Measurements from ENCODE around the gene CREM.

Gene CREM

GRCh38 chr10:35135861-35136260 is 9.2 kb downstream of the CREM start:
- DNase-seq (ENCODE audit: low read depth), result no peak

DNA sequence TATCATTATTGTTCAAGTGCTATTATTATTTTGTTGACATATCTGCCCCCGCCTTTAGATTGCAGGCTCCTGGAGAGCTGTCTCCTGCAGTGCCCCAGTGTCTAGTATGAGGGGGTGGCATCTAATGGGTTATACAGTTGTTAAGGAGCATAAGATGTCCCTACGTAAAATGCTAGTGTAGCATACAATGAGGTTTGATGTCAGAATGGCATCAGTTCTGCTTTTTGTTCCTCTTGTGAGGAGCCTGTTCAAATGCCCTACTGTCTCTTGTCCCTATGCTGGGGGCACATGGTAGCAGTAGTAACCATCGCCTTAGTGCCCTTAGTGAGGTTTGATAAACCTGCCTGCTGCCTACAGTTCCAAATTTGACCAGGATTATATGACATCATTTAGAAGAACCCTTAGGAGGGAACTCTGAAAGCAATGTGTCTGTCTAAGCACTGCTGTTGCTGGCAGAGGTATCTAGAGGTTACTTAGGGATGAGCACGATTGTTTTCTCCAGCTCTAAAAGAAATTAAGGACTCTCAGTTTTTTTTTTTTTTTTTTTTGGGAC is 9.7 kb downstream of the CREM start:
- no peak for DNase-seq (ENCODE audit: low read depth)

DNA sequence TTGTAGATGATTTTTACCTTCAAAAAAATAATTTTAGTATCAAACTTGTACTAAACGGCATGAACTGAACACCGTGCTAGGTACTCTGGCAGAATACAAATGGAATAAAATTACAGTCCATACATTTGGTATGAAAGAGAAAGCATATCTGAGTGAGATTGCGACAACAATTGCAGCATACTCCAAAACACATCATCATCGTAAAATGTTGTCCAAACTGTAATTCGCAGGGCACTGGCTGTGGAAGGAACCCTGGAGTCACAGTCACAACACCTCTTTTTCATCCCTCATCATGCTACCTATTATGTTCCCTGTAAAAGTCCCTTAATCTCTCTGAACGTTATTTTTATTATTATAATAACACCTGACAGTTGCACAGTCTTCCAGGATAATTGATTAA is 13.5 kb downstream of the CREM start:
- DNase-seq (ENCODE audit: low read depth), result no peak

- DNase-seq (ENCODE audit: low read depth), result no peak
These were observed 14.1 kb downstream of the CREM start for GRCh38 chr10:35140727-35141126.

GRCh38 chr10:35150308-35150707 is 23.7 kb downstream of the CREM start:
- DNase-seq (ENCODE audit: low read depth), result no peak

DNA sequence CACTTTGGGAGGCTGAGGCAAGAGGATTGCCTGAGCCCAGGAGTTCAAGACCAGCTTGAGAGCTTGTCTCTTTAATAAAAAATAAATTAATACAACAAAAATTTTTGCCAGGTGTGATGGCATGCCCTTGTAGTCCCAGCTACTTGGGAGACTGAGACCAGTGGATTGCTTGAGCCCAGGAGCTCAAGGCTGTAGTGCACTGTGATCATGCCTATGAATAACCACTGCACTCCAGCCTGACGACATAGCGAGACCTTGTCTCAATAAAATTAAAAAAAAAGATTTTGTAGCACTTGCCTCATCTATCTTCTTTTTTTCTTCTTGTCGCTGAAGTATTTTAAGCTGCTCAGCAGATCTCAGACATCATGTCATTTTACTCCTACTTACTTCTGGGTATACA is 26.3 kb downstream of the CREM start:
- no peak for DNase-seq (ENCODE audit: low read depth)

DNA sequence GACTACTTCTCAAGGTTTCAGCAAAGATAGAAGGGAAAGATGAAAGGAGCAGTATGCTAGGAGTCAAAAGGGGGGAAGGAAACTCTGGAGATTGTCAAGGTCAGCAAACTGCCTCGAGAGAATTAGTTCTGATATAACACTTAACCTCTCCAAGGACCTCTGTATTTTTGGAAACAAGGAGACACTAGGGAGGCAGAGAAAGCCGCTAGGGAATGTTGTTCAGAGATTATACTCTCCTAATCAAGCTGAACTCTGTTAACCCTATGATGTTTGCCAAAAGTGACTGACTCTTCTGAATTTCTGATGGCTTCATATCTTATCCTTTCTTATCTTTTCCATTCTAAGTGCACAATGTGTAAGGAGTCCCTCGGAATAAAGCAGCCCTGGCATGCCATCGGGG is 27.1 kb downstream of the CREM start:
- no peak for DNase-seq (ENCODE audit: low read depth)

DNA sequence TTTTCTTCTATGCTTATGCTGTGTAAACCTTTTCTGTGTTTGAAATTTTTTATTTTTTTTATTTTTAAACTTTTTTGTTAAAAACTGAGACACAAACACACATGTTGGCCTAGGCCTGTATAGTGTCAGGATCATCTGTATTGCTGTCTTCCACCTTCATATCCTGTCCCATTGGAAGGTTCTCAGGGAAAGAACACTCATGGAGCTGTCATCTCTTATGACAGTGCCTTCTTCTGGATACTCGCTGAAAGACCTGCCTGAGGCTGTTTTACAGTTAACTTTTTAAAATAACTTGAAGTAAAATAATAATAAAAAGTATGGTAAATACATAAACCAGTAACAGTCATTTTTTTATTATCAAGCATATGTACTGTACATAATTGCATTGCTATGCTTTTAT is 34.1 kb downstream of the CREM start:
- no peak for DNase-seq (ENCODE audit: low read depth)

- DNase-seq (ENCODE audit: low read depth), result no peak
These were observed 35.3 kb downstream of the CREM start for GRCh38 chr10:35161906-35162305.

DNA sequence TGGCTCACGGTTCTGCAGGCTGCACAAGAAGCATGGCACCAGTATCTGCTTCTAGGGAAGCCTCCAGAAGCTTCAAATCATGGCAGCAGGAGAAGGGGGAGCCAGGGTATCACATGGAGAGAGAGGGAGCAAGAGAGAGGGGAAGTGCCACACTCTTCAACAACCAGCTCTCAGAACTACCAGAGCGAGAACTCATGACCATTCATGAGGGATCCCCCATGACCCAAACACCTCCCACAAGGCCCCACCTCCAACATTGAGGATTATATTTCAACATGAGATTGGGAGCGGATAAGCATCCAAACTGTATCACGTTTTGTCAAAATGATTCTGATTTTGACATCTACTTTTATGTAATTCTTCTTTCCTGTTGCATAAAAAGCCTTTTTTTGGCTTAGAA is 38.5 kb downstream of the CREM start:
- DNase-seq (ENCODE audit: low read depth), result no peak

DNA sequence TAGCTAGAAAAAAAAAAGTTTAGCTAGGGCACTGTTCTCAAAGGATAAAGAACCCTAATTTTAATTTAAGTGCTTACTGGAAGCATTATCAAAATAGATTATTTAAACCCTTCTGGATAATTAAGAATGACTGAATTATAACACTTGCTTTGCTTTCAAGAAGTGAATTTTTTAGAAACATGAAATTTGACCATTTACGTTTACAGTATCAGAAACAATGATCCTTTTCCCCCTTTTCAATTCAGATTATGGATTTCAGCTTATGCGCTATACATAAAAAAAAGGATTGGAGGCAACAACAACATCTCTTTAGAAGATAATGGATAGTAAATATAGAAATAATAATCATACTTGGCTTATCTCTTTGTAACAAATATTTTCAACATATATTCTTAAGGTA is 39.2 kb downstream of the CREM start:
- no peak for DNase-seq (ENCODE audit: low read depth)

DNA sequence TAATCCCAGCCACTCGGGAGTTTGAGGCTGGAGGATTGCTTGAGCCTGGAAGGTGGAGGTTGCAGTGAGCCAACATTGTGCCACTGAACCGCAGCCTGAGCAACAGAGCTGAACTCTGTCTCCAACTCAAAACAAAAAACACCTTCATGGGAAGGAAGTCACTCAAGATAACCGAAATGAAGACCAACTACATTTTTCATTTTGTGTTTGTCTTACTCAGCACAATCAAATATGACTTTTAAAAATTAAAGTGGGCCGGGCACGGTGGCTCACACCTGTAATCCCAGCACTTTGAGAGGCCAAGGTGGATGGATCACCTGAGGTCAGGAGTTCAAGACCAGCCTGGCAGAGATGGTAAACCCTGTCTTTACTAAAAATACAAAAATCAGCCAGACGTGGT is 40.0 kb downstream of the CREM start:
- no peak for DNase-seq (ENCODE audit: low read depth)

DNA sequence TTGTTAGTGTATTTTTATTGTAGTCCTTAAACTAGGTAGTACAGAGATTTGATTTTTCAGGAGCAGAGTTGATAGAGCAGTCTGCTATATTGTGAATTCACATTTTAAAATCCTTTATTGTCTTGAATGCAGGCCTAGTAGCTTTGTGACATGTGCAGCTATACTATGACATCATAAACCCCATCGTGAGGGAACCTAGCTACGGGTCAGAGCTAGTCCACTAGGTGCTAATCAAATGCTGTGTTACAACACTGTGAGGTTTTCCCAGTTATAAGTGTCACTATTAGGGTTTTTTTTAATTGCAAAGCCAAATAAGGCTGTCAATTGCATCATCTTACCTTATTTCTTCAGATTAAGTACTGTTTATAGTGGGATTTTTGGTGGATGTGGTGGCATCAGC is 40.7 kb downstream of the CREM start:
- DNase-seq (ENCODE audit: low read depth), result no peak

DNA sequence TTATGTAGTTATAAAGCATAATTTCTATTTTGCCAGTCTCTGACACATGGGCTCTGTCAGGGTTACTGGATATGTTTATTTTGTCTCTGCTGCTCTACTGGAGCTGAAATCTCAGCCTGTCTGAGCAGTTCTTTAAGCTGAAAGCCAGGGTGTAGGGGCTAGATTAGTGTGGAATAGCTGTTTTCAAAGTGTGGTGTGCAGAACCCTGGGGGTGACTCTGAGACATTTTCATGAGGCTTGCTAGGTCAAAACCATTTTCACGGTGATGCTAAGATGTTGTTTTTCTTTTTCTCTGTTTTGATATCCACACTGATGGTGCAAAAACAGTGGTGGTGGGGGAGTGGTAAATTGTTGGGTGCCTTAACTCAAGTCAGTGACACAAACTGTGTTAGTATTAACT is 45.5 kb downstream of the CREM start:
- DNase-seq (ENCODE audit: low read depth), result no peak

DNA sequence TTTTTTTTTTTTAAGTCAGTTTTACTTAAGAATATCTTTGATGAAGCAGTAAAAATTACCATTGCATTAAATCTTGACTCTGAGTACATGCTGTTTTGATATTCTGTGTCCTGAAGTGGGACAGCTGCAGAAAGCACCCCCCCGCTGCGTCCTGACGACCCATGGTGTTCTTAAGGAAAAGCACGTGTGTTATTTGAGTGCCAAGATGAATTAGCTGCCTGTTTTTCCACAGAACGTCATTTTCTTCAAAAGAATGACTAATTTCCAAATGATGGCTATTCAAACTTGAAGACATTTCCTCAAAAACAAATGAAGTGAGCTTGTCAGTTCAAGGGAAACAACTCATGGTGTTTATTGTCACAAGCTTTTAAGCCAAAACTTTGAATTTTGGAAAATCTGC is 45.9 kb downstream of the CREM start:
- DNase-seq (ENCODE audit: low read depth), result no peak

DNA sequence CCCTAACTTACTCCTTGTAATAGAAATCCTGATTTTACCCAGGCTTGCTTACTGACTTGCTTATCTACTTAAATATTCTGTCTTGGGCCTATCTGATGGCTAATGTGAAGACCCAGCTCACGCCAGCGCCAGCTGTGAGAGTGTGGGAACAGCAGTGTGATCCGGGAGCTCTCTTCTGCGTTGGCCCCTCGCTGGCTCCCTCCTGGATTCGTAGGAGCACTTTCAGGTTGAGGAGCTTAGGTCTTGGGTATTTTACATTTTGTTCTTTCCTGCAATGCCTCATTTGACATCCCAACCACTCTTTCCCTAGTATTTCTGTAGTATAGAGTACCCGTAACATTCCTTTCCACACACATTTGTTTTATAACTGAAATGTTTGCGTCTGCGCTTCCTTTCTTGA is 51.7 kb downstream of the CREM start:
- no peak for DNase-seq (ENCODE audit: low read depth)

DNA sequence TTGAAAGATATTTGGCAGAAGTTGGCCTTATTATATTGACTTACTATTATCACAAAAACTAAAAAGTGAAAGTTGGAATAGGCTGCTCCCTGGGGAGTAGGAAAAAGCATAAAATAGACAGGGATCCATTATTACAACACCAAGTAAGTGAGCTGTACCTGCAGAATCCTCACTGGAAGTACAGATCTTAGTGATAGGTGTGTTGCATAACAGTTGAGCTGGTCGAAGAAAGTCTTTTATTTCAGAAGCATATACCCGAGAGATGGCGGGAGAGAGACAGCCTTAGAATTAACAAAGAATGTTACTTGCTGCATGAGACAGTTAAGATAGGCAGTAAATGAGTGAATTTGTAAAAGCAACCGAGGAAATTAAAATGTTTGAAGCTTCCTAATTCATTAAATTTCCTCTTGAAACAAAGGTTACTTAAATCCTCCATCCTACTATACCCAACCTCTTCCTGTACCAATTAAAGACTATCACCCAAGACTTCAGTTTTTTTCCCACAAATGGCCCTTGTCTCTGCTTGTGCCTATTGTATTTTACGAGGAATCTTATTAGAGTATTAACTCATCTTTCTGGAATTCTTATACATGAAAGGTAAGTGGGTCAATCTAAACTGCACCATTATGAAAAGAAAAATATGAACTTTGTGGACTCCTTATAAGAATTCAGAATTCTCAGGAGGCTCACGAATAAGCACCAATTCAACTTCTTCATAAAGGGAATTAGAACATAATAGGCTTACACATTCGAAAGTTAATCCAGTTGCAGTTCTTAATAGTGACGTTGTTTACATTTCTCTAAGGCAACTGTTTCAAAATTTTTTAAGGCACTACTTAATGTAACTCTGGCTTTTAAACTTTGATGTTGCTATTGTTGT is 56.2 kb downstream of the CREM start:
- no peak for DNase-seq (ENCODE audit: low read depth)

DNA sequence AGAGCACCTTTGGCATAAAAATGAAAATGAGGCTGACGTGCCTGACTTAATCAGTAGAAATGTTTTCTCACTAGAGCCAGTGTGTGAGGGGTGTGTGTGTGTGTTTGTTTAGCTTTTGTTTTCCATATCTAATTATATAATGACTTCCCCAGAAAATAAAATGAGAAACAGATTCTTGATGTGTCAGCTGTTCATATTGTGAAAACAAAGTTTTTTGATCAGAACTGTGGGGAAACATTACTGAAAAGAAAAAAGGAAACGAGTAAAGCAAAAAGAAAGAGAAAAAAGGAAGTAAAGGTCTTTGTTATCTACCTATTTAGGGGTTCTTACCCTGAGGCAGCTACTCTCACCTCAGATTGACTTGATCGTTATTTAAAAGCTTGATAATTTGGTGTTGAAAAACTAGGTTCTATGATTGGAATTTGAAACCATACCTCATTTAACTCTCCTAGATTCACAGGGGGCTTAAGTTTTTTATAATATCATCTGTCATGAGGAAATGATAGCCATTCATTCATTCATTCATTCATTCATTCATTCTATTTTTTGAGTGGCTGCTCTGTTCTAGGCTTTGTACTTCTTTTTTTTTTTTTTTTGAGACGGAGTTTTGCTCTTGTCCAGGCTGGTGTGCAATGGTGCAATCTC is 58.0 kb downstream of the CREM start:
- DNase-seq (ENCODE audit: low read depth), result no peak

GRCh38 chr10:35185260-35186034 is 58.8 kb downstream of the CREM start:
- DNase-seq (ENCODE audit: low read depth), result no peak

- no peak for DNase-seq (ENCODE audit: low read depth)
These were observed 62.3 kb downstream of the CREM start for GRCh38 chr10:35188954-35189353.

GRCh38 chr10:35191523-35191922 is 64.9 kb downstream of the CREM start:
- no peak for DNase-seq (ENCODE audit: low read depth)

GRCh38 chr10:35192645-35193249 is 66.1 kb downstream of the CREM start:
- DNase-seq (ENCODE audit: low read depth), result no peak

All from T-helper 22 cell (primary cell).